Caco-2 (cell line): Measurements from ENCODE around the gene BCDIN3D. TPM values are rescaled to one million over a fixed set of nuclear protein-coding genes. Genes with fewer than 3 reads are reported as not detected.

Experiments
- BruUV-seq: library from RNA; stranded (reverse); fragments of 400-500 nt; replicated peaks from 2 replicates; lab custom pipeline; 2021; lab: Mats Ljungman, UMichigan
- CTCF ChIA-PET: fragments of 300-600 bp; sonication (Branson Sonifier 250); formaldehyde crosslinking; loops from one replicate; lab custom pipeline; 2022; ENCODE audit warnings: antibody characterized with exemption; lab: Charles Lee
- POLR2A ChIA-PET: fragments of 300-600 bp; sonication (Branson Sonifier 250); formaldehyde crosslinking; loops from one replicate; lab custom pipeline; 2022; ENCODE audit warnings: antibody characterized with exemption; lab: Charles Lee
- DNase-seq, 2 experiments: peaks; one replicate each; pipeline versions ENCODE4 v3.0.0 to v3.0.0-alpha.2; 2020 to 2022
- H3K27me3 ChIP-seq: replicated peaks from 2 replicates; pipeline ENCODE4 v1.6.0; 2011; ENCODE audit warnings: low read length; ENCODE audit not compliant: control insufficient read depth, insufficient read depth
- H3K36me3 ChIP-seq: 2 replicates; pipeline ENCODE4 v1.5.1; 2011; ENCODE audit warnings: low read length; ENCODE audit not compliant: control insufficient read depth, insufficient read depth
- H3K4me1 ChIP-seq: fragments of 250-450 bp; sonication (Bioruptor Pico); 2 replicates; pipeline ENCODE4 v1.5.1; 2020; ENCODE audit warnings: mild to moderate bottlenecking
- H3K4me3 ChIP-seq: 2 replicates; pipeline ENCODE4 v1.5.1; 2011; ENCODE audit warnings: low read depth, mild to moderate bottlenecking, control low read depth, low read length
- H3K9me3 ChIP-seq: fragments of 250-450 bp; sonication (Bioruptor Pico); 2 replicates; pipeline ENCODE4 v1.5.1; 2020; ENCODE audit warnings: mild to moderate bottlenecking, moderate library complexity
- H3K27ac Mint-ChIP-seq: one replicate; pipeline ENCODE4 v1.8.0; 2022; ENCODE audit warnings: mixed read lengths; ENCODE audit not compliant: unreplicated experiment
- H3K27me3 Mint-ChIP-seq: one replicate; pipeline ENCODE4 v1.8.0; 2022; ENCODE audit warnings: mixed read lengths; ENCODE audit not compliant: insufficient read depth, unreplicated experiment
- H3K36me3 Mint-ChIP-seq: one replicate; pipeline ENCODE4 v1.8.0; 2022; ENCODE audit warnings: mild to moderate bottlenecking, mixed read lengths; ENCODE audit not compliant: insufficient read depth, unreplicated experiment
- H3K4me1 Mint-ChIP-seq: one replicate; pipeline ENCODE4 v1.8.0; 2022; ENCODE audit warnings: low read depth, mixed read lengths; ENCODE audit not compliant: unreplicated experiment
- H3K4me3 Mint-ChIP-seq: one replicate; pipeline ENCODE4 v1.8.0; 2022; ENCODE audit warnings: mild to moderate bottlenecking, moderate library complexity, mixed read lengths; ENCODE audit not compliant: unreplicated experiment
- H3K9me3 Mint-ChIP-seq: one replicate; pipeline ENCODE4 v1.8.0; 2022; ENCODE audit warnings: mixed read lengths; ENCODE audit not compliant: unreplicated experiment
- CTCF ChIP-seq, 2 experiments: fragments of 200-600 bp in 1 of 2; IDR thresholded peaks; 1 replicate in 1 of 2; 2 replicates in 1 of 2; pipeline versions ENCODE4 v1.5.1 to v1.8.0; 2011 to 2022; ENCODE audit warnings: antibody characterized with exemption in 1 of 2, control low read depth in 1 of 2, inconsistent platforms in 1 of 2, low read depth in 1 of 2, low read length in 1 of 2, mild to moderate bottlenecking in 1 of 2, moderate library complexity in 1 of 2; ENCODE audit not compliant: insufficient read depth in 1 of 2, severe bottlenecking in 1 of 2, unreplicated experiment in 1 of 2
- intact Hi-C: fragments of 100-400 bp; cut with micrococcal nuclease; formaldehyde crosslinking; loops from one replicate; pipeline ENCODE4 v1.10.0; 2022; ENCODE audit not compliant: unreplicated experiment
- total RNA-seq: library from RNA; stranded (reverse); gene quantifications from 2 replicates; pipeline ENCODE4 v1.2.3, GENCODE V29; 2022

The BCDIN3D gene
- total RNA-seq, 1 experiment from 2014 or later: 6.6 TPM

- peak overlapping the region; percentile 85 for H3K4me3 ChIP-seq
- H3K36me3 ChIP-seq: no peaks in the 10 kb centered on the region
- ChIA-PET POLR2A (interaction anchor here (0.5 to 1.9 kb wide), 13 partner anchors 8 to 257 kb away, joined by 3 to 13 read pairs (median 4); partner anchors contain the start of genes BCDIN3D and RACGAP1), CTCF (interaction anchor here (0.5 to 1.6 kb wide), 7 partner anchors 12 to 284 kb away, joined by 3 to 8 read pairs (median 5); partner anchors contain the start of genes COX14 and TMBIM6)
- peaks cover 6% of the 10 kb centered on the region for H3K36me3 Mint-ChIP-seq
- peak; percentile 79 to 83 for DNase-seq
- H3K4me3 Mint-ChIP-seq: peak overlapping the region; percentile 78
- intact Hi-C loops: loop anchor here (1.0 kb wide), 2 partner anchors 12 to 120 kb away; partner anchors contain the start of gene FMNL3
- H3K27ac Mint-ChIP-seq: no peak overlapping the region
- no TSS peak for BruUV-seq
- no peak for TF ChIP-seq CTCF (IDR thresholded peaks at IDR 0.05; ENCODE audit: insufficient read depth in 1 of 2, low read depth in 1 of 2, low read length in 1 of 2, severe bottlenecking in 1 of 2, unreplicated experiment in 1 of 2)
- H3K4me1 Mint-ChIP-seq: peaks cover 10% of the 10 kb centered on the region
- H3K9me3 Mint-ChIP-seq: no peaks in the 10 kb centered on the region
- H3K27me3 ChIP-seq: no peaks in the 10 kb centered on the region
- H3K4me1 ChIP-seq: peaks cover 6% of the 10 kb centered on the region; the same call in 1 of the 2 replicates
- H3K27me3 Mint-ChIP-seq: no peaks in the 10 kb centered on the region
- no peaks in the 10 kb centered on the region for H3K9me3 ChIP-seq
Measured at GRCh38 chr12:49827401-49828099, 15.4 kb downstream of the BCDIN3D start.

GRCh38 chr12:49827051-49827400, 15.9 kb downstream of the BCDIN3D start:
- no peak for TF ChIP-seq CTCF (IDR thresholded peaks at IDR 0.05; ENCODE audit: insufficient read depth in 1 of 2, low read depth in 1 of 2, low read length in 1 of 2, severe bottlenecking in 1 of 2, unreplicated experiment in 1 of 2)
- H3K9me3 Mint-ChIP-seq: no peaks in the 10 kb centered on the region
- Histone ChIP-seq H3K4me1 (peaks cover 6% of the 10 kb centered on the region; the same call in 1 of the 2 replicates), H3K27me3 (no peaks in the 10 kb centered on the region), H3K36me3 (no peaks in the 10 kb centered on the region), H3K9me3 (no peaks in the 10 kb centered on the region), H3K4me3 (peak overlapping the region; percentile 85)
- no peaks in the 10 kb centered on the region for H3K27me3 Mint-ChIP-seq
- no peak for DNase-seq
- H3K4me1 Mint-ChIP-seq: peaks cover 7% of the 10 kb centered on the region
- H3K36me3 Mint-ChIP-seq: peaks cover 10% of the 10 kb centered on the region
- intact Hi-C loops: no loop called here
- ChIA-PET CTCF (interaction anchor here (1.6 kb wide), 1 partner anchor 65 kb away, joined by 3 read pairs; no protein-coding TSS in a partner anchor), POLR2A (interaction anchor here (0.8 kb wide), 1 partner anchor 85 kb away, joined by 3 read pairs; no protein-coding TSS in a partner anchor)
- H3K4me3 Mint-ChIP-seq: peak overlapping the region; percentile 78
- H3K27ac Mint-ChIP-seq: no peak overlapping the region
- no TSS peak for BruUV-seq

- no TSS peak for BruUV-seq
- H3K9me3 Mint-ChIP-seq: no peaks in the 10 kb centered on the region
- ChIA-PET POLR2A (no interaction called here), CTCF (interaction anchor here (0.6 kb wide), 1 partner anchor 531 kb away, joined by 4 read pairs; the partner anchor contains the start of gene PRPH)
- TF ChIP-seq CTCF (IDR thresholded peaks at IDR 0.05; ENCODE audit: insufficient read depth in 1 of 2, low read depth in 1 of 2, low read length in 1 of 2, severe bottlenecking in 1 of 2, unreplicated experiment in 1 of 2): no peak
- DNase-seq: no peak
- no peak overlapping the region for H3K4me3 ChIP-seq
- no peaks in the 10 kb centered on the region for H3K27me3 Mint-ChIP-seq
- H3K36me3 Mint-ChIP-seq: peaks cover 11% of the 10 kb centered on the region
- no peak overlapping the region for H3K4me3 Mint-ChIP-seq
- intact Hi-C loops: no loop called here
- no peak overlapping the region for H3K27ac Mint-ChIP-seq
- peaks cover 7% of the 10 kb centered on the region for H3K4me1 Mint-ChIP-seq
- H3K9me3 ChIP-seq: no peaks in the 10 kb centered on the region
- H3K27me3 ChIP-seq: no peaks in the 10 kb centered on the region
- peaks cover 6% of the 10 kb centered on the region; the same call in 1 of the 2 replicates for H3K4me1 ChIP-seq
- no peaks in the 10 kb centered on the region for H3K36me3 ChIP-seq
Measured at GRCh38 chr12:49825971-49826421, 16.9 kb downstream of the BCDIN3D start.
